SK-N-SH (cell line): ENCODE results near the gene PDZK1IP1. TPM values are rescaled to one million over a fixed set of nuclear protein-coding genes. Genes with fewer than 3 reads are reported as not detected.

Experiments
- CTCF ChIA-PET: fragments of 300-600, 350-600 bp; formaldehyde crosslinking; extraction: SDS; loops from one replicate; lab custom pipeline; 2021; lab: Yijun Ruan, JAX
- POLR2A ChIA-PET: fragments of 350-600 bp; sonication (Branson Sonifier 250); formaldehyde crosslinking; extraction: SDS; loops from one replicate; lab custom pipeline; 2020; ENCODE audit warnings: antibody characterized with exemption, inconsistent platforms; lab: Yijun Ruan, JAX
- DNase-seq: peaks from one replicate; pipeline ENCODE4 v3.0.0; 2012
- H2AFZ ChIP-seq: fragments of 200-600 bp; sonication (generic); 2 replicates; pipeline ENCODE4 v1.8.1; 2016; ENCODE audit warnings: antibody characterized with exemption, mild to moderate bottlenecking, low read depth
- H3F3A ChIP-seq: fragments of 200-600 bp; sonication (generic); replicated peaks from 2 replicates; pipeline ENCODE3; 2016; ENCODE audit warnings: antibody characterized with exemption, mild to moderate bottlenecking; ENCODE audit not compliant: insufficient read depth
- H3K27ac ChIP-seq, 2 experiments: fragments of 200-500 bp in 1 of 2; fragments of 200-600 bp in 1 of 2; sonication (Bioruptor generic) in 1 of 2; sonication (generic), shearing (Covaris generic) in 1 of 2; 2 replicates each; pipeline versions ENCODE4 v1.5.1 to v1.6.1; 2014 to 2016; ENCODE audit warnings: low read depth in 2 of 2, inconsistent platforms in 1 of 2, low read length in 1 of 2, mild to moderate bottlenecking in 1 of 2, mixed read lengths in 1 of 2
- H3K27me3 ChIP-seq: fragments of 200-600 bp; sonication (generic), shearing (Covaris generic); 2 replicates; pipeline ENCODE4 v1.6.1; 2016; ENCODE audit warnings: mixed run types; ENCODE audit not compliant: insufficient read depth
- H3K36me3 ChIP-seq, 2 experiments: fragments of 200-500 bp in 1 of 2; fragments of 200-600 bp in 1 of 2; sonication (Bioruptor generic) in 1 of 2; sonication (generic) in 1 of 2; replicated peaks in 1 of 2; 2 replicates each; pipeline versions ENCODE3 to v1.5.1; 2014 to 2016; ENCODE audit warnings: low read length in 1 of 2, mild to moderate bottlenecking in 1 of 2; ENCODE audit not compliant: insufficient read depth in 2 of 2, control insufficient read depth in 1 of 2
- H3K4me1 ChIP-seq, 2 experiments: fragments of 200-500 bp in 1 of 2; fragments of 200-600 bp in 1 of 2; sonication (Bioruptor generic) in 1 of 2; sonication (generic), shearing (Covaris generic) in 1 of 2; 2 replicates each; pipeline versions ENCODE4 v1.5.1 to v1.6.1; 2014 to 2016; ENCODE audit warnings: low read depth in 1 of 2, low read length in 1 of 2, mixed run types in 1 of 2; ENCODE audit not compliant: insufficient read depth in 2 of 2, control insufficient read depth in 1 of 2
- H3K4me2 ChIP-seq: fragments of 200-600 bp; sonication (generic), shearing (Covaris generic); 2 replicates; pipeline ENCODE4 v1.6.1; 2017; ENCODE audit warnings: mixed run types
- H3K4me3 ChIP-seq, 2 experiments: fragments of 200-500 bp in 1 of 2; fragments of 200-600 bp in 1 of 2; sonication (Bioruptor generic) in 1 of 2; sonication (generic), shearing (Covaris generic) in 1 of 2; 2 replicates each; pipeline versions ENCODE4 v1.5.1 to v1.8.1; 2014 to 2016; ENCODE audit warnings: low read depth in 2 of 2, inconsistent platforms in 1 of 2, low read length in 1 of 2, mild to moderate bottlenecking in 1 of 2, mixed read lengths in 1 of 2, moderate library complexity in 1 of 2
- H3K79me2 ChIP-seq: fragments of 200-600 bp; sonication (generic); 2 replicates; pipeline ENCODE4 v1.8.1; 2017; ENCODE audit warnings: mild to moderate bottlenecking; ENCODE audit not compliant: insufficient read depth
- H3K9ac ChIP-seq: fragments of 200-600 bp; sonication (generic); 2 replicates; pipeline ENCODE4 v1.6.1; 2017; ENCODE audit warnings: mixed run types
- H3K9me2 ChIP-seq: fragments of 200-600 bp; sonication (generic); 2 replicates; pipeline ENCODE4 v1.6.1; 2017; ENCODE audit warnings: mixed run types
- H3K9me3 ChIP-seq: fragments of 200-600 bp; sonication (generic); 2 replicates; pipeline ENCODE4 v1.6.1; 2017; ENCODE audit warnings: mixed run types, mild to moderate bottlenecking, moderate library complexity
- H4K20me1 ChIP-seq: fragments of 200-600 bp; sonication (generic); 2 replicates; pipeline ENCODE4 v1.6.1; 2017; ENCODE audit warnings: mild to moderate bottlenecking, mixed run types; ENCODE audit not compliant: insufficient read depth
- CHD2 ChIP-seq: fragments of 150-350 bp; IDR thresholded peaks from 2 replicates; pipeline ENCODE4 v1.6.1; 2018; ENCODE audit warnings: low read length; ENCODE audit not compliant: partially characterized antibody
- FOXM1 ChIP-seq: IDR thresholded peaks from 2 replicates; pipeline ENCODE4 v1.4.0; 2012; ENCODE audit warnings: low read depth, mild to moderate bottlenecking
- IRF3 ChIP-seq: fragments of 150-350 bp; IDR thresholded peaks from 2 replicates; pipeline ENCODE4 v1.6.1; 2016; ENCODE audit warnings: mild to moderate bottlenecking, low read depth, low read length
- JUND ChIP-seq: IDR thresholded peaks from 2 replicates; pipeline ENCODE4 v1.4.0; 2012
- MXI1 ChIP-seq: IDR thresholded peaks from 2 replicates; pipeline ENCODE4 v1.6.1; 2012; ENCODE audit warnings: mild to moderate bottlenecking, low read depth, low read length, improper control_type of control experiment
- NFIC ChIP-seq: IDR thresholded peaks from 2 replicates; pipeline ENCODE4 v1.4.0; 2012; ENCODE audit warnings: borderline replicate concordance
- RAD21 ChIP-seq: IDR thresholded peaks from 2 replicates; pipeline ENCODE4 v1.6.1; 2012; ENCODE audit warnings: mild to moderate bottlenecking, low read length
- RXRA ChIP-seq: IDR thresholded peaks from 2 replicates; pipeline ENCODE4 v1.4.0; 2012; ENCODE audit warnings: low read depth, mild to moderate bottlenecking, borderline replicate concordance
- SIN3A ChIP-seq: IDR thresholded peaks from 2 replicates; pipeline ENCODE4 v1.6.1; 2012; ENCODE audit warnings: low read depth, mild to moderate bottlenecking, low read length, moderate library complexity, borderline replicate concordance
- SMC3 ChIP-seq: IDR thresholded peaks from 2 replicates; pipeline ENCODE4 v1.6.1; 2012; ENCODE audit warnings: low read depth, low read length, improper control_type of control experiment
- YY1 ChIP-seq: IDR thresholded peaks from 2 replicates; pipeline ENCODE4 v1.4.0; 2012; ENCODE audit warnings: low read depth, mild to moderate bottlenecking
- WGBS: methylation state at CpG from one replicate; pipeline ENCODE4 v1.1.6; 2017; ENCODE audit warnings: low lambda C conversion rate; 5-methylcytosine and 5-hydroxymethylcytosine counted together
- polyA plus RNA-seq, 3 experiments: library from polyadenylated mRNA; depleted of rRNA; stranded (reverse); fragments of >200 nt; gene quantifications; 2 replicates each; pipeline ENCODE4 v1.2.3, GENCODE V29; 2012
- TF ChIP-seq, protein P1 (sequence below): IDR thresholded peaks from 2 replicates; pipeline ENCODE4 v1.6.1; 2012; ENCODE audit warnings: mild to moderate bottlenecking, low read depth, low read length, moderate library complexity
- TF ChIP-seq, protein P2 (sequence below): IDR thresholded peaks from 2 replicates; pipeline ENCODE4 v1.4.0; 2012; ENCODE audit warnings: low read depth
- TF ChIP-seq, protein P3 (sequence below): IDR thresholded peaks from 2 replicates; pipeline ENCODE4 v1.4.0; 2012; ENCODE audit warnings: low read depth, borderline replicate concordance

PDZK1IP1 gene
- polyA plus RNA-seq, 1 of the 3 experiments (the other 2 are of a cell fraction) = not detected

DNA sequence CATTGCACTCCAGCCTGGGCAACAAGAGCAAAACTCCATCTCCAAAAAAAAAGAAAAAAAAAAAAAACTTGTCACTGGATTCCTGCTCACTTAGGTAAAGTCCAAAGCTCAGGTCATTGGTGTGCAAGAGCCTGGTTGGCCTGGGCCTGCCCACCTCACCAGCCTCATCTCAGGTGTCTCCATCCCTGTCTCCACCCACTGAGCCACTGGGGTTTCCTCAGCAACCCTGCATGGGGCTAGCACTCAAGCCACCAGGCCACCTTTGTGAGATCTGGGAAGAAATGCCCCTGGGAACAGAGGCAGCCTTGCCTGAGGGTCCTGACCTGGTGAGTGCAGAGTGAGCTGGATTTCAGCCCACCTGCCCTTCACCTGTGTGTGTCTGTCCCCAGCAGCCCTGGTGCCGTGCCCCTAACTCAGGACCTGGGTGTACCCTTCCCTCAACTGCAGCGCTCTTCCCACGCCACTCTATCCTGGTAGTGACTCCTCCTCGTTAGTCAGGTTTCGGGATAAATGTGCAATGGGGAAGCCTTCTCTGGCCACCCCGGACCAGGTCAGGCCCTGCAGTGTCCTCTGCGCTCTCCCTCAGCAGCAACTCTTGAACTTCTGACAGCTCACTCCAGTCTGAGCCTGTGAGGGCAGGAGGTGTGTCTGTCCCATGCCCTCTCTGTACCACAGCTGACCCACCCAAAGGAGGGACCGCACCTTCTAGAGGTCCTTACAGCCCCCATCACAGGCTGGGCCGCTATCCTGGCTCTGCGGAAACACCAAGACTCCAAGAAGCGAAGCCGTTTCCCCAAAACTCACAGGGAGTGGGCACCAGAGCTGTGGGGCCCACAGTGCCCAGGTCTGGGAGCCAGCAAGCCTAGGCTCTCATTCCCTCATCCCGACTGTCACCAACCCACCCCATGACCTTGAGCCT is 3.3 kb downstream of the PDZK1IP1 start (continued):
- TF ChIP-seq, protein P1, sequence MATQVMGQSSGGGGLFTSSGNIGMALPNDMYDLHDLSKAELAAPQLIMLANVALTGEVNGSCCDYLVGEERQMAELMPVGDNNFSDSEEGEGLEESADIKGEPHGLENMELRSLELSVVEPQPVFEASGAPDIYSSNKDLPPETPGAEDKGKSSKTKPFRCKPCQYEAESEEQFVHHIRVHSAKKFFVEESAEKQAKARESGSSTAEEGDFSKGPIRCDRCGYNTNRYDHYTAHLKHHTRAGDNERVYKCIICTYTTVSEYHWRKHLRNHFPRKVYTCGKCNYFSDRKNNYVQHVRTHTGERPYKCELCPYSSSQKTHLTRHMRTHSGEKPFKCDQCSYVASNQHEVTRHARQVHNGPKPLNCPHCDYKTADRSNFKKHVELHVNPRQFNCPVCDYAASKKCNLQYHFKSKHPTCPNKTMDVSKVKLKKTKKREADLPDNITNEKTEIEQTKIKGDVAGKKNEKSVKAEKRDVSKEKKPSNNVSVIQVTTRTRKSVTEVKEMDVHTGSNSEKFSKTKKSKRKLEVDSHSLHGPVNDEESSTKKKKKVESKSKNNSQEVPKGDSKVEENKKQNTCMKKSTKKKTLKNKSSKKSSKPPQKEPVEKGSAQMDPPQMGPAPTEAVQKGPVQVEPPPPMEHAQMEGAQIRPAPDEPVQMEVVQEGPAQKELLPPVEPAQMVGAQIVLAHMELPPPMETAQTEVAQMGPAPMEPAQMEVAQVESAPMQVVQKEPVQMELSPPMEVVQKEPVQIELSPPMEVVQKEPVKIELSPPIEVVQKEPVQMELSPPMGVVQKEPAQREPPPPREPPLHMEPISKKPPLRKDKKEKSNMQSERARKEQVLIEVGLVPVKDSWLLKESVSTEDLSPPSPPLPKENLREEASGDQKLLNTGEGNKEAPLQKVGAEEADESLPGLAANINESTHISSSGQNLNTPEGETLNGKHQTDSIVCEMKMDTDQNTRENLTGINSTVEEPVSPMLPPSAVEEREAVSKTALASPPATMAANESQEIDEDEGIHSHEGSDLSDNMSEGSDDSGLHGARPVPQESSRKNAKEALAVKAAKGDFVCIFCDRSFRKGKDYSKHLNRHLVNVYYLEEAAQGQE = no peak
- TF ChIP-seq RXRA (no peak), MXI1 (no peak)

DNA sequence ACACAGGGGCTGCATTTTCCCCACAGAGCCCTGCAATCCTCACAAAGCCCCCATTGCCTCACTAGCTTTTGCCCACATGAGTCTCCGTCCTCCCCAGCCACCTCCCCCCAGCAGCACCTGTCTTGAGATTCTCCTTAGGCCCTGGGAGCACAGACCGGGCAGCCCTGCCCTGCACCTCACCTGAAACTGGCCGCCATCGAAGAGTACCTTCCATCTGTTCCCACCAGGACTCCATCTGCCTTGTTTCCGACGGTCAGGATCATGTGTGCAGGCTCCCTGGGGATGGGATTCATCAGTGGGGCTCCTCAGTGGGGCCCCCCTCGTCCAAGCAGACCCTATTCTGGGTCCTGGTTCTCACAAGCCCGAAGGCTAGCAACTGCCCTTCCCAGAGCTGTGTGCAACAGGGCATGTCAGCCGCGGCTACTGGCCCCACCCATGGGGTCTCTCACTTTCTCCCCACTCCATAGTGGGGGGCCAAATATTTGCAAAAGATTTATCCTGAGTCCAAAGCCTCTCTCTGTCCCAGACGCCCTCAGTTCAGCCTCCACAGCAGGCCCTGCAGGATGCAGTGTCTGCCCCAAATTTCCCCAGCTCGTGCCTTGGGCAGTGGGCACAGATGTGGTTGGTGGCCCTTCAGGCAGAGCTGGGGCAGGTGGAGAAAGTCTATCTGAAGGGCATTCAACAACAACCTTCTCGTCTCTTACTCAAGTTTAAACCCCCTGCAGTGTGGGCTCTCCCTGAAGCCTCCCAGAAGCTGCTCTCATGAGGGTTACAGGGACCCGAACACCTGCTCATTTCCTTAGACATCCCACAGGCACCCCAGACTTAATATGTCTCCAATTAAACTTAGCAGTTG is 4.8 kb downstream of the PDZK1IP1 start:
- Histone ChIP-seq H3K9ac (no peak overlapping the region), H2AFZ (no peak overlapping the region), H3F3A (no peaks in the 10 kb centered on the region), H3K36me3 (no peaks in the 10 kb centered on the region), H3K27me3 (no peaks in the 10 kb centered on the region), H3K9me3 (no peaks in the 10 kb centered on the region), H3K27ac (no peak overlapping the region), H3K79me2 (no peaks in the 10 kb centered on the region), H3K9me2 (no peaks in the 10 kb centered on the region), H4K20me1 (no peaks in the 10 kb centered on the region), H3K4me3 (no peak overlapping the region), H3K4me2 (no peak overlapping the region), H3K4me1 (peaks cover 0 to 2% of the 10 kb centered on the region in 2 experiments; a peak in 1 of 4 replicates)
- TF ChIP-seq JUND (no peak), NFIC (no peak), SIN3A (no peak), IRF3 (no peak), MXI1 (no peak), YY1 (no peak), FOXM1 (no peak), RAD21 (no peak), CHD2 (no peak), SMC3 (no peak)
- TF ChIP-seq, protein P2, sequence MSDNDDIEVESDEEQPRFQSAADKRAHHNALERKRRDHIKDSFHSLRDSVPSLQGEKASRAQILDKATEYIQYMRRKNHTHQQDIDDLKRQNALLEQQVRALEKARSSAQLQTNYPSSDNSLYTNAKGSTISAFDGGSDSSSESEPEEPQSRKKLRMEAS = no peak
- TF ChIP-seq, protein P3, sequence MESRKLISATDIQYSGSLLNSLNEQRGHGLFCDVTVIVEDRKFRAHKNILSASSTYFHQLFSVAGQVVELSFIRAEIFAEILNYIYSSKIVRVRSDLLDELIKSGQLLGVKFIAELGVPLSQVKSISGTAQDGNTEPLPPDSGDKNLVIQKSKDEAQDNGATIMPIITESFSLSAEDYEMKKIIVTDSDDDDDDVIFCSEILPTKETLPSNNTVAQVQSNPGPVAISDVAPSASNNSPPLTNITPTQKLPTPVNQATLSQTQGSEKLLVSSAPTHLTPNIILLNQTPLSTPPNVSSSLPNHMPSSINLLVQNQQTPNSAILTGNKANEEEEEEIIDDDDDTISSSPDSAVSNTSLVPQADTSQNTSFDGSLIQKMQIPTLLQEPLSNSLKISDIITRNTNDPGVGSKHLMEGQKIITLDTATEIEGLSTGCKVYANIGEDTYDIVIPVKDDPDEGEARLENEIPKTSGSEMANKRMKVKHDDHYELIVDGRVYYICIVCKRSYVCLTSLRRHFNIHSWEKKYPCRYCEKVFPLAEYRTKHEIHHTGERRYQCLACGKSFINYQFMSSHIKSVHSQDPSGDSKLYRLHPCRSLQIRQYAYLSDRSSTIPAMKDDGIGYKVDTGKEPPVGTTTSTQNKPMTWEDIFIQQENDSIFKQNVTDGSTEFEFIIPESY = no peak
- 40% methylated on average over 13 of the region's 14 CpGs for WGBS
- DNase-seq = peak; percentile 1
- ChIA-PET POLR2A (no interaction called here), CTCF (interaction anchor here (0.6 to 8.1 kb wide), 5 partner anchors 7 to 813 kb away, joined by 3 to 143 read pairs (median 6); partner anchors contain the start of gene PDZK1IP1)
